Activated CD4-positive, alpha-beta T cell treated with anti-CD3 and anti-CD28 coated beads, Interleukin-2, amount 10 ng/mL, durations not matched to agents 24 days and 14 days (primary cell): Measurements from ENCODE around the gene BCL6. TPM values are rescaled to one million over a fixed set of nuclear protein-coding genes. Genes with fewer than 3 reads are reported as not detected.

Experiments used
- DNase-seq: peaks from one replicate; pipeline ENCODE4 v3.0.0; 2022
- H3K27ac Mint-ChIP-seq: one replicate; pipeline ENCODE4 v1.8.0; 2022; ENCODE audit warnings: mild to moderate bottlenecking, mixed read lengths
- H3K27me3 Mint-ChIP-seq: one replicate; pipeline ENCODE4 v1.8.0; 2022; ENCODE audit warnings: mixed read lengths
- H3K36me3 Mint-ChIP-seq: one replicate; pipeline ENCODE4 v1.8.0; 2022; ENCODE audit warnings: low read depth, mild to moderate bottlenecking, mixed read lengths
- H3K4me1 Mint-ChIP-seq: one replicate; pipeline ENCODE4 v1.8.0; 2021; ENCODE audit warnings: mixed read lengths
- H3K4me3 Mint-ChIP-seq: one replicate; pipeline ENCODE4 v1.8.0; 2022; ENCODE audit warnings: mild to moderate bottlenecking, moderate library complexity, mixed read lengths
- H3K9me3 Mint-ChIP-seq: one replicate; pipeline ENCODE4 v1.8.0; 2021; ENCODE audit warnings: mixed read lengths
- intact Hi-C: fragments of 100-400 bp; cut with micrococcal nuclease; formaldehyde crosslinking; loops from one replicate; pipeline ENCODE4 v1.15.1; 2023
- total RNA-seq: library from RNA; stranded (reverse); gene quantifications from 2 replicates; pipeline ENCODE4 v1.2.3, GENCODE V29; 2022

BCL6 gene
- total RNA-seq, 1 donor from 2014 or later, result 41.7 TPM

- no peaks in the 10 kb centered on the region for H3K36me3 Mint-ChIP-seq
- intact Hi-C loops, result no loop called here
Observed at GRCh38 chr3:187706971-187707370, 38.3 kb downstream of the BCL6 start.

DNA sequence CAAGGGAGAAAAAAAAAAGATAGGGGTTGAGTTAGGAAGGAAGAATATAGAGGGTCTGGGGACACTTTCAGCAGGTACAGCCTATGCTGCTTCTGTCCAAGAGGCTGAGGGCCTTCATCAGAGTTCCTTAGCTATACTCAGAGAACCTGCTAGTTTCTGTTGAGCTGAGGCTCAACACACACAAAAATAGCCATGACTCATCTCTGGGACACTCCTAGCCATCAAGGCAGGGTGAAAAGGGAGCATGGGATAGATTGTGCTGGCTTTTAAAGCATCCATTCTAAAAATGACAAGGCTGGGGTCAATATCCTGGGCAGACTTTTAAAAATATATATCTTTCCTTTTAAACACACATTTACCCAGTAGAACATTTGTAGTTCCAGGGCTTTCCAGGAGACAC lies 40.1 kb downstream of the BCL6 start:
- intact Hi-C loops, result no loop called here
- Mint-ChIP-seq H3K4me1 (no peaks in the 10 kb centered on the region), H3K36me3 (no peaks in the 10 kb centered on the region), H3K4me3 (no peak overlapping the region), H3K27ac (no peak overlapping the region), H3K27me3 (peaks cover 19% of the 10 kb centered on the region), H3K9me3 (no peaks in the 10 kb centered on the region)
- no peak for DNase-seq

More at GRCh38 chr3:187706971-187707370, 38.3 kb downstream of the BCL6 start:
- DNase-seq, result no peak
- Mint-ChIP-seq H3K9me3 (no peaks in the 10 kb centered on the region), H3K27me3 (peaks cover 15% of the 10 kb centered on the region), H3K27ac (no peak overlapping the region), H3K4me1 (no peaks in the 10 kb centered on the region), H3K4me3 (no peak overlapping the region)

DNA sequence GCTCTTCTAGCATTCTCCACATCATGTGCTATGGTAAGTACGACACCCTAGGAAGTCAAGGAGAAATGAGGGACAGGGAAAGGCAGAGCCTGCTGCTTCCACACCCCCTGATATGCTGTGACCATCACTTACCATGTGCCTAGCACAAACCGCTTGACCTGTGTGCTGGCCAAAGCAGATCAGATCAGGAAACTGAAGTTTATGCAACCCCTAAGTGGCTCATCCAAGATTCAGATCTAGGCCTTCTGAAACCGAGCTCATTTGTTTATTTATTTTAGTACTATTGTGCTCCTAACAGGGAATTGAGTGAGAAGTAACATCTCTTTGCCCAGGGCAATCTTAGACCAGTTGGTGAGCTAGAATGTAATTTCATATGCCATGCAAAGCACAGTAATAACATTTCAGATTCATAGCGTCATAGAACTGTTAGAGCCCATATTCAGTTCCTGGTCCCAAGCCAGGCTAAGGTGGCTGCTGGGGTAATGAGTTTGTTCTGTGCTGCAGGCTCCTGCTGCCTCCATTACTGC lies 42.7 kb downstream of the BCL6 start, which contains the start of gene RTP2:
Gene RTP2, minus strand, starts transcription at position 51 of the 527 bp plus-strand sequence. CDS start 429 bp downstream, outside the sequence.
- Mint-ChIP-seq H3K4me3 (no peak within 1 kb of the TSS), H3K36me3 (no peaks in the 10 kb centered on the region), H3K27ac (no peak within 1 kb of the TSS), H3K4me1 (no peaks in the 10 kb centered on the region), H3K9me3 (no peaks in the 10 kb centered on the region), H3K27me3 (peaks cover 14% of the 10 kb centered on the region)
- no peak for DNase-seq
- intact Hi-C loops, result no loop called here

DNA sequence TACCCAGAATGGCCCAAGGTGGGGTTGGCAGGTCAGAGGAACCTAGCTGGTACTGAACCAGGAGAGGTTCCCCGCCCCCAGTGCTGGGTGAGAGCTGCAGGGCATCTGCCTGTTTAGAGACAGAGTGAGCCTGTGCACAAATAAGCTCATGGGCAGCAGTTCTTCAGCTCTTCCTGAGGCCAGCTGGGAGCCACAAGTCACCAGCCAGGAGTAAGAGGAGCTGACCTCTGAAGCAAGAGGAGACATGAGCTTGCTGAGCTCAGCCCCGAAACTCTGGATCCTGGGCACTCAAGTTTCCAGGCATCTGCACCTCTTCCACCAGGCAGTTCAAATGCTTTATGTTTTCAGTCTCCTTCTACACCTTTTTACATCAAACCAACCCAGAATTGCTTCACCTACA lies 45.0 kb downstream of the BCL6 start:
- intact Hi-C loops, result no loop called here
- Mint-ChIP-seq H3K4me3 (no peak overlapping the region), H3K36me3 (no peaks in the 10 kb centered on the region), H3K9me3 (no peaks in the 10 kb centered on the region), H3K4me1 (no peaks in the 10 kb centered on the region), H3K27ac (no peak overlapping the region), H3K27me3 (peaks cover 9% of the 10 kb centered on the region)
- no peak for DNase-seq

DNA sequence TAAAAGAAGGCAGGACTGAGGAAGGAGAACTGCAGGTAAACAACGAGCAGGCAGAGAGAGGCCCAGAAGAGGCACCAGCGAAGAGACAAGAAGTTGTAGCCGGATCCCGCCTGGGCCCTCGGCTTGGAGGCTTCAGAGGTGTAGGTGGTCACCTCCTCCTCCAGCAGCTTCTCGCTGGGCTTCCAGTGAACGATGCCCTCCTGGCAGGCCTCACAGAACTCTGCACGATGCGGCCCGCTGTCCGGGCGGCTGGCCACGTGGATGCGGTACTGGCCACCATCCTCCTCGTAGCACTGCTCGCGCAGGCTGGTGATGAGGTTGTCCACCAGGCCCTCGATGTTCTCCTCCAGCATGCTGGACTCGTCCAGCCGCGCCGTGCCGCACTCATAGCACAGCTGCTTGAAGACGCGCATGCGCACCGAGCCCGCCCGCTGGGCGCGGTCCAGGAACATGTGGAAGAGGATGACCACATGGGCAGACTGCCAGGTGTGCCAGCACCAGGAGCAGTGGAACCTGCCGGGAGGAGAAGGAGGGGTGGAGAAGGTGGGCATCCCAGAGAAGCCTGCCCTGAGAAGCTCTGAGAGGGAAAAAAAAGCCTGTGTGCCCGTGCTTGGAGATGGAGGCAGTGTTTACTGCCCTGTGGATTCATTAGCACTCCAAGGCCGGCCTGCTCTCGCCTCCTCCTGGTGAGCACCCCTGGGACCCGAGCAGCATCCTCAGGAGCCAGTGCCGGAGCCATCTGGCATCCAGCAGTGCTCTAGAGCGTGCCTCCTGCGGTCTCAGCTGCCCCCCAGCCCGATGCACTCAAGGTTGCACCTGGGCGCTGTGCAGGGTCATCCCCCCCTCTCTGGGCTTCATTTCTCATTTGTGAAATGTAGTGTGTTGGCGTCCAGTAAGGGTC lies 46.5 kb downstream of the BCL6 start:
- intact Hi-C loops, result no loop called here
- H3K36me3 Mint-ChIP-seq, result no peaks in the 10 kb centered on the region
- no peaks in the 10 kb centered on the region for H3K9me3 Mint-ChIP-seq
- DNase-seq, result no peak
- no peaks in the 10 kb centered on the region for H3K4me1 Mint-ChIP-seq
- H3K27me3 Mint-ChIP-seq, result peaks cover 17% of the 10 kb centered on the region
- no peak overlapping the region for H3K27ac Mint-ChIP-seq
- H3K4me3 Mint-ChIP-seq, result no peak overlapping the region

GRCh38 chr3:187696021-187696420 lies 49.2 kb downstream of the BCL6 start:
- Mint-ChIP-seq H3K27me3 (peaks cover 24% of the 10 kb centered on the region), H3K4me3 (no peak overlapping the region), H3K27ac (no peak overlapping the region), H3K36me3 (no peaks in the 10 kb centered on the region), H3K9me3 (no peaks in the 10 kb centered on the region), H3K4me1 (no peaks in the 10 kb centered on the region)
- DNase-seq, result no peak
- intact Hi-C loops, result no loop called here

DNA sequence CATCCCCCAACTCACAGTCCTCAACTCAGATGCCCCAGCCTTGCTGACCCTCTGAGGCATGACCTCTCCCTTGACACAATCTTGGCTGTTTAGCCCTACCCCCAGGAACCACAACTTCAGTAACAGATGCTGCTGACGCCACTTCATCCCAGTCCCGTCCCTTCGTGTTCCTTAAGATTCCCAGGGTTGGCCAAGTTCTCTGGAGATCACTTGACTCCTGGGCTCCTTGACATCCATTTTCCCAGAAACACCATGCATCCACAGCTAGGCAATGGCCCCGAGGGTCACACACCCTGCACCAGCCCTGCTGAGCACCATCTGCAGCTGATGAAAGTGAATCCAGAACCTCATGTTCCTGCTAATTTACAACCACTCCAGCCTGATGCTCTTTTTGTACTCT lies 49.8 kb downstream of the BCL6 start:
- H3K4me3 Mint-ChIP-seq, result no peak overlapping the region

GRCh38 chr3:187694801-187695200 lies 50.5 kb downstream of the BCL6 start:
- Mint-ChIP-seq H3K27me3 (peaks cover 30% of the 10 kb centered on the region), H3K9me3 (no peaks in the 10 kb centered on the region), H3K36me3 (no peaks in the 10 kb centered on the region), H3K4me1 (no peaks in the 10 kb centered on the region), H3K27ac (no peak overlapping the region), H3K4me3 (no peak overlapping the region)
- intact Hi-C loops, result no loop called here
- DNase-seq, result no peak

More for the DNA sequence above, 49.8 kb downstream of the BCL6 start:
- H3K27me3 Mint-ChIP-seq, result peaks cover 26% of the 10 kb centered on the region
- DNase-seq, result no peak
- no peaks in the 10 kb centered on the region for H3K36me3 Mint-ChIP-seq
- intact Hi-C loops, result no loop called here
- H3K9me3 Mint-ChIP-seq, result no peaks in the 10 kb centered on the region
- no peak overlapping the region for H3K27ac Mint-ChIP-seq
- no peaks in the 10 kb centered on the region for H3K4me1 Mint-ChIP-seq

DNA sequence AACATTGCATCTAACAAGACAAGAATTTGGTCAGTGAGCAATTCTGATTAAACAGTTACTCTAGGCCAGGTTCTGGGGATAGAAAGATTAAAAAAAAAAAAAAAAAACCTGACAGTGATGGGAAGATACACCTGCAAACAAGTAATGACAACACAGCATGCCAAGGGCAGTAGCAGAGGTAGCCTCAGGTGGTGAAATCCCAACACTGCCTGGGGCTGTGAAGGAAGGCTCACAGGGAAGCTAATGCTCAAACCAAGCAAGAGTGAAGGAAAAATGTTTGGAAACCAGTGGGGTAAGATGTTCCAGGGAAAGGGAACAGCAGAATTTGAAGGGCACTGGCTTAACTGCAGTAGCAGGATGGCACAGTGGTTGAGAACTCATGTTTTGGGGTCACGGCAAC lies 51.8 kb downstream of the BCL6 start:
- H3K27me3 Mint-ChIP-seq, result peaks cover 39% of the 10 kb centered on the region
- H3K9me3 Mint-ChIP-seq, result no peaks in the 10 kb centered on the region
- no peaks in the 10 kb centered on the region for H3K36me3 Mint-ChIP-seq
- no peak overlapping the region for H3K4me3 Mint-ChIP-seq
- H3K4me1 Mint-ChIP-seq, result no peaks in the 10 kb centered on the region
- intact Hi-C loops, result no loop called here
- no peak overlapping the region for H3K27ac Mint-ChIP-seq
- DNase-seq, result no peak

DNA sequence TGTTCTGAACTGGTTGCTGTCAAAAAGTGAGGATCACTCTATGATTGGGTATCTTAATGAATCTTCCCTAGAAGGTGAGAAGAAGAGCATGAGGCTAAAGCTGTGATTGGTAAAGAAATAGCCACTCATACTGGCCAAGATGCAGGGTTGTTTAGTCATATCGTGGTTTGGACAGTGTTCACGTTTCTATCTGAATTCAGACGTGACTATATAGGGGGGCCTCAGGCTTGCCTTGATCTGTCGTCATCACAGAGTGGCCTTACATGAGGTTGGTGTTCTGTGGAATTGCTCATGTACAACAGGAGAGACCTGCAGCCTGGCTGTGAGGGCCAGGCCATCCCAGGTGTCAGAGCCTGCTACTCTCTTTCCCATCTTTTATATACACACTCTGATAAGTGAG lies 55.3 kb downstream of the BCL6 start:
- H3K27me3 Mint-ChIP-seq, result peaks cover 53% of the 10 kb centered on the region
- H3K27ac Mint-ChIP-seq, result no peak overlapping the region
- H3K36me3 Mint-ChIP-seq, result no peaks in the 10 kb centered on the region
- no peaks in the 10 kb centered on the region for H3K4me1 Mint-ChIP-seq
- H3K9me3 Mint-ChIP-seq, result peaks cover 5% of the 10 kb centered on the region
- intact Hi-C loops, result no loop called here
- no peak for DNase-seq
- H3K4me3 Mint-ChIP-seq, result no peak overlapping the region

DNA sequence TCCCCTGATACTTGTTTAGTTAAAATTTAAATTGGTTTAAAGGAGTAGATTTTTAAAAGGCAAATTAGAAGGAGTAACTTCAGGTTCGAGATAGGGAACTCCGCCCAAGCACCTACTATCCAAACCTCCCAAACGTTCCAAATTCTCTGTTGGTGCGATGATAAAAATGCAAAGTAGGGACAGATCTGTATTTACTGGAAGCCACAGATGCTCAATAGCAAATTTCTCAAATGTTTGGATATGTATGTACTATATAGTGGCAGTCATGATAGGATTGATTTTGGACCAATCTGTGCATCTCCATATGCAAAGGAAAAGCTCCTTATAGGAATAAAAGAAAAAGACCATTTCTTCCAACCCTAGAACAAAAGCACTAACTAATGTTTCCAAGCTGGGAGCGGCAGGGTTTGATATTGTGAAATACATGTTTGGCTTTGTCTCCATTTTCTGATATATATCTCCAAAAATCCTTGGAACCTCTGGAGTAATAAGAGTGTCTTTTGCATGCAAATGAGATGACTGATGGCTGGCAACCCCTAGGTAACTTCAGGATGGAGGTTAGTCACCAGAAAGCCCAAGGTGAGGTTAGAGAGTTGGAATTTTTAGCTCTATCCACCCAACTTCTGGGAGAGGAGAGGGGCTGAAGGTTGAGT lies 58.5 kb downstream of the BCL6 start:
- H3K36me3 Mint-ChIP-seq, result no peaks in the 10 kb centered on the region
- peaks cover 5% of the 10 kb centered on the region for H3K9me3 Mint-ChIP-seq
- peaks cover 55% of the 10 kb centered on the region for H3K27me3 Mint-ChIP-seq
- no peak overlapping the region for H3K4me3 Mint-ChIP-seq
- H3K4me1 Mint-ChIP-seq, result peaks cover 6% of the 10 kb centered on the region
- no peak overlapping the region for H3K27ac Mint-ChIP-seq
- no peak for DNase-seq
- intact Hi-C loops, result no loop called here

DNA sequence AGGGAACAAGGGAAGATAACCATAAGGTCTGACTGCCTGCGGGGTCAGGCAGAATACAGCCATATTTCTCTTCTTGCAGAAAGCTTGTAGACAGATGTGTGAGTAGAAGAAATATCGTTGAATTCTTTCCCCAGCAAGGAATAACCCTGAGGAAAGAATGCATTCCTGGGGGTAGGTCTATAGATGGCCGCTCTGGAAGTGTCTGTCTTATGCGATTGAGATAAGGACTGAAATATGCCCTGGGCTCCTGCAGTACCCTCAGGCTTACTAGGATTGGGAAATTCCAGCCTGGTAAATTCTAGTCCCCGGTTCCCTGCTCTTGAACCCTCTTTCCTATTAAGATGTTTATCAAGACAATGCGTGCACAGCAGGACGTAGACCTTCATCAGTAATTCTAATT lies 59.3 kb downstream of the BCL6 start:
- H3K36me3 Mint-ChIP-seq, result no peaks in the 10 kb centered on the region
- H3K9me3 Mint-ChIP-seq, result peaks cover 5% of the 10 kb centered on the region
- intact Hi-C loops, result no loop called here
- DNase-seq, result no peak
- H3K27ac Mint-ChIP-seq, result no peak overlapping the region
- H3K27me3 Mint-ChIP-seq, result peaks cover 52% of the 10 kb centered on the region
- peaks cover 6% of the 10 kb centered on the region for H3K4me1 Mint-ChIP-seq
- H3K4me3 Mint-ChIP-seq, result no peak overlapping the region

DNA sequence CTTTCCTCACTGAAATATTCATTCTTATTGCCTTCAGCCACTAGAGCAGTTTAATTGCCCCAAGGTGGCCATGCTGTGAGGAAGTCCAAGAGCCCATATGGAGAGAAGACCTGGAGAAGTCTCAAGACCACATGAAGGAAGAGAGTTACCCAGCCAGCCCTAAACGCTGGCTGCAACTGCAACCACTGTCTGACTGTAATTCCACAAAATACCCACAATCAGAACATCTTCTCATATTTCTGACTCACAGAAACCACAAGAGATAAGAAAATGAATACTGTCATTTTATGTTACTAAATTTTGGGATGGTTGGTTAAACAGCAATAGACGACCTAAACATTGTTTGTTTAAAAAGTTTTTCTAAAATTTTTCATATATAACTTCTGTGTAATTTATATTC lies 60.4 kb downstream of the BCL6 start:
- Mint-ChIP-seq H3K4me3 (no peak overlapping the region), H3K36me3 (no peaks in the 10 kb centered on the region), H3K27ac (no peak overlapping the region), H3K4me1 (peaks cover 6% of the 10 kb centered on the region), H3K27me3 (peaks cover 48% of the 10 kb centered on the region), H3K9me3 (peaks cover 5% of the 10 kb centered on the region)
- intact Hi-C loops, result no loop called here
- no peak for DNase-seq

DNA sequence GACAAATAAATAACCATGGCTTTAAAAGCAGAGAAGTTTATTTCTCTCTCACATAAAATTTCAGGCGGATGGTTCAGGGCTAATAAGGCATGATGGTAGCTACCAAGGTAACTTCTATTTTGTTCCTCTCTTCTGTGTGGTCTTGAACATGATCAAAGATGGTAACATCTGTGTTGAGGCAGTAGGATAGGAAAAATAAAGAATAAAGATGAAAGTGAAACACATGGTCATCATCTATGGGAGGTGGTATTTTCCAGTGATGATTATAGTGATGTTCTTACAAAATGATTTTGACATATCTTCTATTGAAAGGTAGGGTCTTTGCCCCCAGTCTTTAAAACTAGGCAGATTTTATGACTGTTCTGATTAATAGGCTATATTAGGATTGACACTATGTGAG lies 60.8 kb downstream of the BCL6 start:
- H3K27me3 Mint-ChIP-seq, result peaks cover 47% of the 10 kb centered on the region
- H3K4me3 Mint-ChIP-seq, result no peak overlapping the region
- no peak overlapping the region for H3K27ac Mint-ChIP-seq
- peaks cover 8% of the 10 kb centered on the region for H3K4me1 Mint-ChIP-seq
- no peak for DNase-seq
- intact Hi-C loops, result no loop called here
- H3K9me3 Mint-ChIP-seq, result peaks cover 5% of the 10 kb centered on the region
- H3K36me3 Mint-ChIP-seq, result no peaks in the 10 kb centered on the region
